HepG2 (cell line): ENCODE measurements around the gene C1QB. TPM values are rescaled to one million over a fixed set of nuclear protein-coding genes. Genes with fewer than 3 reads are reported as not detected.

Experiments
- ATAD3A ChIP-seq: sonication (generic); formaldehyde crosslinking; IDR thresholded peaks from 2 replicates; pipeline ENCODE4 v1.4.0; 2020; ENCODE audit warnings: missing genetic modification reagents
- DRAP1 ChIP-seq: IDR thresholded peaks from 2 replicates; pipeline ENCODE4 v1.6.1; 2016; ENCODE audit warnings: missing genetic modification reagents, missing compliant biosample characterization
- MED1 ChIP-seq: sonication (generic); formaldehyde crosslinking; IDR thresholded peaks from 2 replicates; pipeline ENCODE4 v1.4.0; 2020; ENCODE audit warnings: missing genetic modification reagents
- MEF2D ChIP-seq: sonication (generic); formaldehyde crosslinking; IDR thresholded peaks from 2 replicates; pipeline ENCODE4 v1.5.1; 2020; ENCODE audit warnings: mild to moderate bottlenecking, missing genetic modification reagents
- MEIS2 ChIP-seq: sonication (generic); formaldehyde crosslinking; IDR thresholded peaks from 2 replicates; pipeline ENCODE4 v1.9.0; 2021; ENCODE audit warnings: mild to moderate bottlenecking, missing genetic modification reagents
- MLXIP ChIP-seq: sonication (generic); formaldehyde crosslinking; IDR thresholded peaks from 2 replicates; pipeline ENCODE4 v1.9.0; 2021; ENCODE audit warnings: missing genetic modification reagents, borderline replicate concordance
- REST ChIP-seq, 2 experiments: IDR thresholded peaks; 2 replicates each; pipeline ENCODE4 v1.6.1; 2011 to 2012; ENCODE audit warnings: low read length in 2 of 2, borderline replicate concordance in 1 of 2, low read depth in 1 of 2, mild to moderate bottlenecking in 1 of 2, moderate library complexity in 1 of 2
- RFXAP ChIP-seq: sonication (generic); formaldehyde crosslinking; IDR thresholded peaks from 2 replicates; pipeline ENCODE4 v1.4.0; 2020; ENCODE audit warnings: missing genetic modification reagents, borderline replicate concordance
- SATB2 ChIP-seq: sonication (generic); formaldehyde crosslinking; IDR thresholded peaks from 2 replicates; pipeline ENCODE4 v1.5.0; 2020; ENCODE audit warnings: missing genetic modification reagents
- SCMH1 ChIP-seq: sonication (generic); formaldehyde crosslinking; IDR thresholded peaks from 2 replicates; pipeline ENCODE4 v1.9.0; 2021; ENCODE audit warnings: missing genetic modification reagents, mild to moderate bottlenecking, borderline replicate concordance
- SETDB1 ChIP-seq: sonication (generic); formaldehyde crosslinking; IDR thresholded peaks from 2 replicates; pipeline ENCODE4 v1.5.1; 2020; ENCODE audit warnings: missing genetic modification reagents, mild to moderate bottlenecking, borderline replicate concordance
- SMAD3 ChIP-seq: sonication (generic); formaldehyde crosslinking; IDR thresholded peaks from 2 replicates; pipeline ENCODE4 v1.4.0; 2020; ENCODE audit warnings: missing genetic modification reagents
- SP5 ChIP-seq: IDR thresholded peaks from 2 replicates; pipeline ENCODE4 v1.6.1; 2016; ENCODE audit warnings: low read depth, borderline replicate concordance
- ZNF441 ChIP-seq: sonication (generic); formaldehyde crosslinking; IDR thresholded peaks from 2 replicates; pipeline ENCODE4 v1.7.0; 2021; ENCODE audit warnings: missing genetic modification reagents, borderline replicate concordance
- ZNF574 ChIP-seq: sonication (generic); formaldehyde crosslinking; IDR thresholded peaks from 2 replicates; pipeline ENCODE4 v1.4.0; 2020; ENCODE audit warnings: missing genetic modification reagents
- ZNF691 ChIP-seq: sonication (generic); formaldehyde crosslinking; IDR thresholded peaks from 2 replicates; pipeline ENCODE4 v1.4.0; 2020; ENCODE audit warnings: missing genetic modification reagents, low read depth, mild to moderate bottlenecking, borderline replicate concordance
- ZNF749 ChIP-seq: sonication (generic); formaldehyde crosslinking; IDR thresholded peaks from 2 replicates; pipeline ENCODE4 v1.8.0; 2022; ENCODE audit warnings: mild to moderate bottlenecking, missing genetic modification reagents, moderate library complexity, borderline replicate concordance
- ZSCAN21 ChIP-seq: sonication (generic); formaldehyde crosslinking; IDR thresholded peaks from 2 replicates; pipeline ENCODE4 v1.8.0; 2022; ENCODE audit warnings: mild to moderate bottlenecking, missing genetic modification reagents, moderate library complexity, borderline replicate concordance
- ZSCAN9 ChIP-seq: IDR thresholded peaks from 2 replicates; pipeline ENCODE4 v1.6.1; 2016; ENCODE audit warnings: borderline replicate concordance
- polyA plus RNA-seq, 8 experiments: library from polyadenylated mRNA; depleted of rRNA in 3 of 8; stranded (reverse) in 7 of 8; unstranded in 1 of 8; fragments of >200 nt; fragmentation: Illumina TruSeq in 4 of 8; extraction: Trizol in 4 of 8; gene quantifications; 2 replicates each; pipeline versions ENCODE4 v1.2.1 to v1.2.3, GENCODE V29; 2011 to 2016; ENCODE audit warnings: low read depth in 4 of 8, missing spikeins in 1 of 8, mixed read lengths in 1 of 8; ENCODE audit not compliant: insufficient read depth in 1 of 8
- total RNA-seq, 5 experiments: library from RNA; depleted of rRNA; stranded (reverse); fragments of >200 nt; fragmentation: Illumina TruSeq; extraction: Trizol; gene quantifications; 2 replicates each; pipeline ENCODE4 v1.2.3, GENCODE V29; 2016; ENCODE audit warnings: low read depth in 1 of 5

C1QB gene
- total and polyA plus RNA-seq, 2 of the 13 experiments (the other 11 are each of a cell fraction or from before 2014, with no cell fraction given) = not detected

- TF ChIP-seq ZNF441 (peak; percentile 69; the same call in 1 of the 2 replicates), DRAP1 (peak; percentile 22; the same call in 1 of the 2 replicates), MED1 (CRISPR knock-in tag) (peak; percentile 28; the same call in 1 of the 2 replicates), SMAD3 (CRISPR knock-in tag) (peak; percentile 68; the same call in 1 of the 2 replicates), ZNF574 (CRISPR knock-in tag) (peak; percentile 56), SCMH1 (CRISPR knock-in tag) (no peak), SETDB1 (no peak), ZSCAN9 (CRISPR knock-in tag) (peak; percentile 89; the same call in 1 of the 2 replicates), ZSCAN21 (CRISPR knock-in tag) (peak; percentile 58; the same call in 1 of the 2 replicates), MEF2D (CRISPR knock-in tag) (peak; percentile 57; the same call in 1 of the 2 replicates), ATAD3A (CRISPR knock-in tag) (peak; percentile 84; the same call in 1 of the 2 replicates), MLXIP (0 out of 2 replicates have a peak, but pooled peaks have one; percentile 42), SATB2 (CRISPR knock-in tag) (peak; percentile 83; the same call in 1 of the 2 replicates), MEIS2 (CRISPR knock-in tag) (peak; percentile 65; the same call in 1 of the 2 replicates), ZNF749 (CRISPR knock-in tag) (no peak), SP5 (no peak), REST (IDR thresholded peaks at IDR 0.05; ENCODE audit: borderline replicate concordance in 1 of 2, low read depth in 1 of 2, low read length in 2 of 2) (peak; percentile 93 to 97), ZNF691 (peak; percentile 49; the same call in 1 of the 2 replicates), RFXAP (0 out of 2 replicates have a peak, but pooled peaks have one; percentile 32)
Observed at GRCh38 chr1:22611530-22611947, 41.5 kb upstream of the C1QB start (continued).
